WTC11 (cell line): ENCODE measurements around the gene PPP2R5E.

Source experiments
- ATF2 ChIP-seq: sonication (generic); formaldehyde crosslinking; IDR thresholded peaks from 2 replicates; pipeline ENCODE4 v1.8.1; 2022; ENCODE audit warnings: low read depth, missing genetic modification reagents, borderline replicate concordance
- CREM ChIP-seq: sonication (generic); formaldehyde crosslinking; IDR thresholded peaks from 2 replicates; pipeline ENCODE4 v1.8.1; 2022; ENCODE audit warnings: mild to moderate bottlenecking, missing genetic modification reagents, moderate library complexity
- CTCF ChIP-seq: fragments of 200-600 bp; IDR thresholded peaks from 2 replicates; pipeline ENCODE4 v1.8.0; 2022; ENCODE audit warnings: antibody characterized with exemption
- E2F1 ChIP-seq: sonication (generic); formaldehyde crosslinking; IDR thresholded peaks from 2 replicates; pipeline ENCODE4 v1.8.0; 2022; ENCODE audit warnings: mild to moderate bottlenecking, missing genetic modification reagents
- FOXP4 ChIP-seq: sonication (generic); formaldehyde crosslinking; IDR thresholded peaks from 2 replicates; pipeline ENCODE4 v1.8.0; 2022; ENCODE audit warnings: mild to moderate bottlenecking, missing genetic modification reagents
- JUN ChIP-seq: sonication (generic); formaldehyde crosslinking; IDR thresholded peaks from 2 replicates; pipeline ENCODE4 v1.8.0; 2023; ENCODE audit warnings: mild to moderate bottlenecking, missing genetic modification reagents
- KAT7 ChIP-seq: sonication (generic); formaldehyde crosslinking; IDR thresholded peaks from 2 replicates; pipeline ENCODE4 v1.8.1; 2023; ENCODE audit warnings: missing genetic modification reagents, mild to moderate bottlenecking, borderline replicate concordance
- PREB ChIP-seq: sonication (generic); formaldehyde crosslinking; IDR thresholded peaks from 2 replicates; pipeline ENCODE4 v1.8.1; 2022; ENCODE audit warnings: mild to moderate bottlenecking, missing genetic modification reagents, moderate library complexity, borderline replicate concordance
- SMAD3 ChIP-seq: sonication (generic); formaldehyde crosslinking; IDR thresholded peaks from 2 replicates; pipeline ENCODE4 v1.8.0; 2022; ENCODE audit warnings: missing genetic modification reagents, mild to moderate bottlenecking, borderline replicate concordance
- USF2 ChIP-seq: sonication (generic); formaldehyde crosslinking; IDR thresholded peaks from 2 replicates; pipeline ENCODE4 v1.8.1; 2023; ENCODE audit warnings: mild to moderate bottlenecking, missing genetic modification reagents, moderate library complexity
- ZMAT4 ChIP-seq: fragments of 250-450 bp; sonication (Bioruptor Pico); IDR thresholded peaks from 2 replicates; pipeline ENCODE4 v1.9.0; 2021; ENCODE audit warnings: mild to moderate bottlenecking
- ZNF219 ChIP-seq: sonication (generic); formaldehyde crosslinking; IDR thresholded peaks from 2 replicates; pipeline ENCODE4 v1.8.0; 2023; ENCODE audit warnings: missing genetic modification reagents, mild to moderate bottlenecking, borderline replicate concordance
- ZNF232 ChIP-seq: sonication (generic); formaldehyde crosslinking; IDR thresholded peaks from 2 replicates; pipeline ENCODE4 v1.8.0; 2022; ENCODE audit warnings: mild to moderate bottlenecking, missing genetic modification reagents
- ZNF423 ChIP-seq: fragments of 250-450 bp; sonication (Bioruptor Pico); IDR thresholded peaks from 2 replicates; pipeline ENCODE4 v2.1.2; 2022; ENCODE audit warnings: mild to moderate bottlenecking, moderate library complexity

- TF ChIP-seq ZNF219 (CRISPR knock-in tag) (no peak), SMAD3 (CRISPR knock-in tag) (no peak), ZNF232 (no peak), FOXP4 (CRISPR knock-in tag) (no peak), CREM (no peak), CTCF (no peak), ZNF423 (CRISPR knock-in tag) (no peak), PREB (CRISPR knock-in tag) (no peak), E2F1 (no peak), ZMAT4 (CRISPR knock-in tag) (no peak), KAT7 (CRISPR knock-in tag) (no peak), USF2 (no peak), ATF2 (no peak), JUN (CRISPR knock-in tag) (no peak)
These were observed 119.8 kb downstream of the PPP2R5E start for GRCh38 chr14:63423381-63423780.
